Measurements from ENCODE around the gene CHST12. TPM values are rescaled to one million over a fixed set of nuclear protein-coding genes. Genes with fewer than 3 reads are reported as not detected.

CHST12 gene
- total and polyA plus RNA-seq, 4 donors, result 14.7 to 30.9 (median 16.8) TPM

DNA sequence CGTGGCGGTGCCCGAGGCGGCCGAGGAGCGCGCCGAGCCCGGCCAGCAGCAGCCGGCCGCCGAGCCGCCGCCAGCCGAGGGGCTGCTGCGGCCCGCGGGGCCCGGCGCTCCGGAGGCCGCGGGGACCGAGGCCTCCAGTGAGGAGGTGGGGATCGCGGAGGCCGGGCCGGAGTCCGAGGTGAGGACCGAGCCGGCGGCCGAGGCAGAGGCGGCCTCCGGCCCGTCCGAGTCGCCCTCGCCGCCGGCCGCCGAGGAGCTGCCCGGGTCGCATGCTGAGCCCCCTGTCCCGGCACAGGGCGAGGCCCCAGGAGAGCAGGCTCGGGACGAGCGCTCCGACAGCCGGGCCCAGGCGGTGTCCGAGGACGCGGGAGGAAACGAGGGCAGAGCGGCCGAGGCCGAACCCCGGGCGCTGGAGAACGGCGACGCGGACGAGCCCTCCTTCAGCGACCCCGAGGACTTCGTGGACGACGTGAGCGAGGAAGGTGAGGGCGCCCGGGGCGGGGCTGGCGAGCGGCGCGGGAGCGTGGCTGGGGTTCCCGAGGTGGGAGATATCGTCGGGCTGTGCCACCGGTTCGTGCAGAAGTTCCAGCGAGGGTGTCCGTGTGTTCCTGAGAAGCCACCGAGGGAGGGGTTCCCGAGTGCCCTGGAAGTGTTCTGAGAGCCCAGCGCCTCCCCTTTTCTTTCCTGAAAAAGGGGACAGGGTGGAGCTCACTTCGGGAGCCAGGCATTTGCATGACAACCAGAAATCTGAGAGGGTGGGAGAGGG is 48.3 kb upstream of the CHST12 start:
- DNase-seq (no peak), ATAC-seq (ENCODE audit: insufficient read depth, low FRiP score) (no peak)
- peak overlapping the region; percentile 96 to 97 for H3K27ac ChIP-seq (ENCODE audit: low read depth in 1 of 2, low read length in 1 of 2)
- 0% methylated on average over 47 to 92 of the region's 92 CpGs for WGBS, 2 donors
- no peaks in the 10 kb centered on the region for H3K9me3 ChIP-seq (ENCODE audit: control insufficient read depth in 4 of 4, insufficient read depth in 3 of 4, low read length in 3 of 4)
- H3K4me3 ChIP-seq, result peak overlapping the region; percentile 63
- H3K27me3 ChIP-seq (ENCODE audit: control insufficient read depth in 3 of 3, insufficient read depth in 3 of 3, low read length in 2 of 3), result no peaks in the 10 kb centered on the region
- peaks cover 0 to 25% (median 12%) of the 10 kb centered on the region in 5 donors for H3K4me1 ChIP-seq (ENCODE audit: control insufficient read depth in 5 of 5, insufficient read depth in 5 of 5, low read length in 5 of 5)
- H3K36me3 ChIP-seq (ENCODE audit: control insufficient read depth in 4 of 4, insufficient read depth in 4 of 4, low read length in 4 of 4), result peaks cover 0 to 9% (median 2%) of the 10 kb centered on the region in 4 donors
- H3K9ac ChIP-seq (ENCODE audit: insufficient read depth in 1 of 2, low read length in 2 of 2), result peak overlapping the region; percentile 55 to 73
- TF ChIP-seq, protein P1, sequence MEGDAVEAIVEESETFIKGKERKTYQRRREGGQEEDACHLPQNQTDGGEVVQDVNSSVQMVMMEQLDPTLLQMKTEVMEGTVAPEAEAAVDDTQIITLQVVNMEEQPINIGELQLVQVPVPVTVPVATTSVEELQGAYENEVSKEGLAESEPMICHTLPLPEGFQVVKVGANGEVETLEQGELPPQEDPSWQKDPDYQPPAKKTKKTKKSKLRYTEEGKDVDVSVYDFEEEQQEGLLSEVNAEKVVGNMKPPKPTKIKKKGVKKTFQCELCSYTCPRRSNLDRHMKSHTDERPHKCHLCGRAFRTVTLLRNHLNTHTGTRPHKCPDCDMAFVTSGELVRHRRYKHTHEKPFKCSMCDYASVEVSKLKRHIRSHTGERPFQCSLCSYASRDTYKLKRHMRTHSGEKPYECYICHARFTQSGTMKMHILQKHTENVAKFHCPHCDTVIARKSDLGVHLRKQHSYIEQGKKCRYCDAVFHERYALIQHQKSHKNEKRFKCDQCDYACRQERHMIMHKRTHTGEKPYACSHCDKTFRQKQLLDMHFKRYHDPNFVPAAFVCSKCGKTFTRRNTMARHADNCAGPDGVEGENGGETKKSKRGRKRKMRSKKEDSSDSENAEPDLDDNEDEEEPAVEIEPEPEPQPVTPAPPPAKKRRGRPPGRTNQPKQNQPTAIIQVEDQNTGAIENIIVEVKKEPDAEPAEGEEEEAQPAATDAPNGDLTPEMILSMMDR (IDR thresholded peaks at IDR 0.05; ENCODE audit: control extremely low read depth, extremely low read depth), result no peak

DNA sequence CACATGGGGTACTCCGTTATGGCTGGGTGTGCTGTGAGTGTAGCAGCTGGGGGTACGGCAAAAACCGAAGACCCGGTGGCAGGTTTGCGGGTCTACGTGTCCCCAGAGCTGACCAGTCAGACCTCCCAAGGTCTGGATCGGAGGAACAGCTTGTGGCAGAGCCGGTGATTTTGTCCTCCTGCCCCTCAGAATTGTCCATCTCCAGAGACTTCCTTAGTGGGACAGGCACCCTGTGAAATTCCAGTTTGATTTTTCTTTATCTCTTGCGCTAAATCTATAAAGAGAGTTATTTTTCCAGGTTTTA is 47.8 kb upstream of the CHST12 start:
- Histone ChIP-seq H3K9ac (ENCODE audit: insufficient read depth in 1 of 2, low read length in 2 of 2) (peak overlapping the region; percentile 55 to 73), H3K4me3 (peak overlapping the region; percentile 63), H3K27ac (ENCODE audit: low read depth in 1 of 2, low read length in 1 of 2) (peak overlapping the region in 1 of 2 donors; percentile 97), H3K4me1 (ENCODE audit: control insufficient read depth in 5 of 5, insufficient read depth in 5 of 5, low read length in 5 of 5) (peaks cover 0 to 25% (median 12%) of the 10 kb centered on the region in 5 donors), H3K27me3 (ENCODE audit: control insufficient read depth in 3 of 3, insufficient read depth in 3 of 3, low read length in 2 of 3) (no peaks in the 10 kb centered on the region), H3K36me3 (ENCODE audit: control insufficient read depth in 4 of 4, insufficient read depth in 4 of 4, low read length in 4 of 4) (peaks cover 1 to 9% (median 3%) of the 10 kb centered on the region in 4 donors), H3K9me3 (ENCODE audit: control insufficient read depth in 4 of 4, insufficient read depth in 3 of 4, low read length in 3 of 4) (no peaks in the 10 kb centered on the region)
- TF ChIP-seq, protein P1 (IDR thresholded peaks at IDR 0.05; ENCODE audit: control extremely low read depth, extremely low read depth), result no peak
- DNase-seq (no peak), ATAC-seq (ENCODE audit: insufficient read depth, low FRiP score) (no peak)
- WGBS, 2 donors, result 6% methylated on average over 9 of the region's 9 CpGs

DNA sequence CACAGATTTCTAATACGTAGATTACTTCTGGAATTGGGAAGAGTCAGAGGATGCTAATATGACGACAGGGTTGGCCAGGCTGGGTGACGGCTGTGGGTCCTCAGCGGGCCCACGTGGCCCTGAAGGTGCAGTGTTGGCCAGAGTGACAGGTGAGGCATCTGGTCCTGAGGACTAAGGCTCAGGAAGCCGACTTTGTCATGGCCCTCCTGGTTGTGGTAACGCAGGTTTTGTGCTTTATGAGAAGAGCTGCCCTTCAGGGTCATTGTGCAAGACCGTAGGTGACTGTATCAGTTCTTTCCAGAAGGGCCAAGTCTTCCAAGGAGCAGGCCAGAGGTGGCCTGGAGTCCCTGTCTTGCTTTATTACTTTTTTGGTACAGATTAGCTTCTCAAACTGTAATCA is 46.2 kb upstream of the CHST12 start:
- DNase-seq (no peak), ATAC-seq (ENCODE audit: insufficient read depth, low FRiP score) (no peak)
- no peaks in the 10 kb centered on the region for H3K9me3 ChIP-seq (ENCODE audit: control insufficient read depth in 4 of 4, insufficient read depth in 3 of 4, low read length in 3 of 4)
- no peak overlapping the region for H3K9ac ChIP-seq (ENCODE audit: insufficient read depth in 1 of 2, low read length in 2 of 2)
- H3K36me3 ChIP-seq (ENCODE audit: control insufficient read depth in 4 of 4, insufficient read depth in 4 of 4, low read length in 4 of 4), result peaks cover 4 to 13% (median 5%) of the 10 kb centered on the region in 4 donors
- no peak overlapping the region for H3K27ac ChIP-seq (ENCODE audit: low read depth in 1 of 2, low read length in 1 of 2)
- no peaks in the 10 kb centered on the region for H3K27me3 ChIP-seq (ENCODE audit: control insufficient read depth in 3 of 3, insufficient read depth in 3 of 3, low read length in 2 of 3)
- TF ChIP-seq, protein P1 (IDR thresholded peaks at IDR 0.05; ENCODE audit: control extremely low read depth, extremely low read depth), result no peak
- WGBS, 2 donors, result 66 to 69% methylated on average over 8 of the region's 8 CpGs
- no peak overlapping the region for H3K4me3 ChIP-seq
- peaks cover 0 to 25% (median 12%) of the 10 kb centered on the region in 5 donors for H3K4me1 ChIP-seq (ENCODE audit: control insufficient read depth in 5 of 5, insufficient read depth in 5 of 5, low read length in 5 of 5)
